Endothelial cell of umbilical vein (primary cell): ENCODE results near the gene CCDC66.

Experiments
- CTCF ChIP-seq, 2 donors: IDR thresholded peaks; 1 replicate in 1 of 2; 2 replicates in 1 of 2; pipeline ENCODE4 v1.5.1; 2011; ENCODE audit warnings: low read length in 2 of 2, mild to moderate bottlenecking in 2 of 2, moderate library complexity in 2 of 2, control low read depth in 1 of 2, inconsistent platforms in 1 of 2, low read depth in 1 of 2; ENCODE audit not compliant: insufficient read depth in 1 of 2; ENCODE audit errors: extremely low read depth in 1 of 2
- POLR2A ChIP-seq: IDR thresholded peaks from 2 replicates; pipeline ENCODE4 v1.6.1; 2012; ENCODE audit warnings: low read depth, mild to moderate bottlenecking, control low read depth, low read length
- POLR2AphosphoS5 ChIP-seq: IDR thresholded peaks from 2 replicates; pipeline ENCODE4 v1.6.1; 2012; ENCODE audit warnings: low read depth, mild to moderate bottlenecking, control low read depth, low read length, moderate library complexity; ENCODE audit not compliant: insufficient read depth

DNA sequence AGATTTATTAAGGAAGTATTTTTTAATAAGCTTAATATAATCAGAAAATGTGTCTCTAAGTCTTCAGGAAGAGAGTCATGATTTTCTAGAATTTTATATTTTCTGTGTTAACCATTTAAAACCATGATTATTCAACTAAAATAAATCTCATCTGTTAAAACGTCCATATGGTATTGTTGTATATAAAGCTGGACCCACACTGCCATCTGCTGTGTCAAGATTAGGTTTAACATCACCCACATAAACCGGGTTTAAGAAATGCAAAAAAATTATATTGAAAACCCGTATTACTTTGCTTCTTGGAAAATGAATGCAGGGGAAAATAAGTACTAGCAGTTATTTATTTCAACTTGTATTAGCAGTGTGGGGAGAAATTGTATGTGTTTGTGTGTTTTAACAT is 9.5 kb upstream of the CCDC66 start:
- TF ChIP-seq POLR2AphosphoS5: no peak
- no peak for TF ChIP-seq CTCF (IDR thresholded peaks at IDR 0.05; ENCODE audit: extremely low read depth in 1 of 2, insufficient read depth in 1 of 2, low read depth in 1 of 2, low read length in 2 of 2)
- TF ChIP-seq POLR2A: no peak
